ENCODE data around the gene DTL. TPM values are rescaled to one million over a fixed set of nuclear protein-coding genes. Genes with fewer than 3 reads are reported as not detected.
A peak's percentile ranks its signal among the peaks of the same experiment; 100 is the strongest.

DTL gene
- polyA plus RNA-seq, 2 of the 4 experiments (the other 2 are of a cell fraction): 22.0 to 30.2 TPM

DNA sequence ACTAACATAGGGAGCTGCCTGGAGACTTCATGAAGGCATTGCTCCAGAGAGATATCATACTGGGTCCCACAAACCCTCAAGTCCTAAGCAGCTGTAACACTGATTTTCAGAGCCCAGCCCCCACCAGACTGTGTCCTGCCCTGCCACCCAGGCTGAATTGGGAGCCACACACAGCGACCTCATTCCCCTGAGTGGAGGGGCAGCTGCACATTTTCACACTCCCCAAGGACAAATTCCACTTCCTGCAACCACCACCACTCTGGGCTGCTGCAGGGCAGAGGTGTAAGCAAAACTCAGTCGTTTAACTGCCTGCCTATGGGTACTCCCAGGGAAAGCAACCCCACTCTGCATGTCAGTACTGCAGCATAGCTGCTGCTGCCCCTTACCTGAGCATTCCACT, 19.8 kb downstream of the DTL start:
- TF ChIP-seq ATOH8 (CRISPR knock-in tag; IDR thresholded peaks at IDR 0.05; ENCODE audit: low read depth) (no peak), NR3C1 (IDR thresholded peaks at IDR 0.05) (no peak), CBX2 (IDR thresholded peaks at IDR 0.05; ENCODE audit: borderline replicate concordance, low read depth) (no peak), RFX5 (IDR thresholded peaks at IDR 0.05) (no peak), PHF8 (IDR thresholded peaks at IDR 0.05; ENCODE audit: borderline replicate concordance, low read depth) (no peak), ZSCAN20 (CRISPR knock-in tag; IDR thresholded peaks at IDR 0.05) (no peak), SMC3 (IDR thresholded peaks at IDR 0.05) (no peak), NFE2L2 (conservative IDR thresholded peaks at IDR 0.05; ENCODE audit: low read length) (no peak)
- ATAC-seq (no peak), DNase-seq (ENCODE audit: low read depth in 1 of 2, low spot score in 1 of 2) (no peak), FAIRE-seq (no peak)
- ChIA-PET CTCF (interaction anchor here (0.6 to 2.5 kb wide), 6 partner anchors 15 to 393 kb away, joined by 3 to 13 read pairs (median 4); partner anchors contain the start of genes DTL and INTS7), POLR2A (no interaction called here)
- Histone ChIP-seq H3K4me1 (no peaks in the 10 kb centered on the region), H3K27ac (no peak overlapping the region), H3K9me3 (0 out of 3 replicates have a peak, but pooled peaks cover 7% of the 10 kb centered on the region), H3K4me2 (no peak overlapping the region), H3K4me3 (no peak overlapping the region)
- 97% methylated on average over 2 of the region's 2 CpGs for WGBS (ENCODE audit: missing lambda C conversion rate)

- no peaks in the 10 kb centered on the region for H3K4me1 ChIP-seq
- POLR2A ChIA-PET: no interaction called here
- H3K9me3 ChIP-seq: 0 out of 3 replicates have a peak, but pooled peaks cover 3% of the 10 kb centered on the region
- CTCF ChIA-PET: interaction anchor here (0.7 to 4.3 kb wide), 5 partner anchors 11 to 763 kb away, joined by 3 to 34 read pairs (median 3); partner anchors contain the start of genes DTL and INTS7
- no peak overlapping the region for H3K27ac ChIP-seq
- ATAC-seq (peak in 1 of 2 experiments; percentile 39; a peak in 3 of 6 replicates), DNase-seq (ENCODE audit: low read depth in 1 of 2, low spot score in 1 of 2) (no peak), FAIRE-seq (no peak)
- H3K4me2 ChIP-seq: no peak overlapping the region
- TF ChIP-seq RAD21 (conservative IDR thresholded peaks at IDR 0.05 in 1 of 2, IDR thresholded peaks at IDR 0.05 in 1 of 2): no peak
- no peak for TF ChIP-seq POLR2AphosphoS2 (conservative IDR thresholded peaks at IDR 0.05; ENCODE audit: low read length)
- TF ChIP-seq HDAC2 (IDR thresholded peaks at IDR 0.05): no peak
- TF ChIP-seq ELK1 (IDR thresholded peaks at IDR 0.05; ENCODE audit: low read depth, low read length): no peak
- TF ChIP-seq CBX8 (IDR thresholded peaks at IDR 0.05): no peak
- no peak for TF ChIP-seq E2F6 (IDR thresholded peaks at IDR 0.05; ENCODE audit: borderline replicate concordance, low read depth)
- TF ChIP-seq, protein P1, sequence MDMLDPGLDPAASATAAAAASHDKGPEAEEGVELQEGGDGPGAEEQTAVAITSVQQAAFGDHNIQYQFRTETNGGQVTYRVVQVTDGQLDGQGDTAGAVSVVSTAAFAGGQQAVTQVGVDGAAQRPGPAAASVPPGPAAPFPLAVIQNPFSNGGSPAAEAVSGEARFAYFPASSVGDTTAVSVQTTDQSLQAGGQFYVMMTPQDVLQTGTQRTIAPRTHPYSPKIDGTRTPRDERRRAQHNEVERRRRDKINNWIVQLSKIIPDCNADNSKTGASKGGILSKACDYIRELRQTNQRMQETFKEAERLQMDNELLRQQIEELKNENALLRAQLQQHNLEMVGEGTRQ (IDR thresholded peaks at IDR 0.05): no peak
- TF ChIP-seq RFX5 (IDR thresholded peaks at IDR 0.05): no peak
- TF ChIP-seq ATOH8 (CRISPR knock-in tag; IDR thresholded peaks at IDR 0.05; ENCODE audit: low read depth): no peak
- TF ChIP-seq KDM1A (IDR thresholded peaks at IDR 0.05; ENCODE audit: low read depth): no peak
- TF ChIP-seq MYC (IDR thresholded peaks at IDR 0.05; ENCODE audit: borderline replicate concordance, low read length): no peak
- TF ChIP-seq MAFK (IDR thresholded peaks at IDR 0.05; ENCODE audit: partially characterized antibody): no peak
- TF ChIP-seq, protein P2, sequence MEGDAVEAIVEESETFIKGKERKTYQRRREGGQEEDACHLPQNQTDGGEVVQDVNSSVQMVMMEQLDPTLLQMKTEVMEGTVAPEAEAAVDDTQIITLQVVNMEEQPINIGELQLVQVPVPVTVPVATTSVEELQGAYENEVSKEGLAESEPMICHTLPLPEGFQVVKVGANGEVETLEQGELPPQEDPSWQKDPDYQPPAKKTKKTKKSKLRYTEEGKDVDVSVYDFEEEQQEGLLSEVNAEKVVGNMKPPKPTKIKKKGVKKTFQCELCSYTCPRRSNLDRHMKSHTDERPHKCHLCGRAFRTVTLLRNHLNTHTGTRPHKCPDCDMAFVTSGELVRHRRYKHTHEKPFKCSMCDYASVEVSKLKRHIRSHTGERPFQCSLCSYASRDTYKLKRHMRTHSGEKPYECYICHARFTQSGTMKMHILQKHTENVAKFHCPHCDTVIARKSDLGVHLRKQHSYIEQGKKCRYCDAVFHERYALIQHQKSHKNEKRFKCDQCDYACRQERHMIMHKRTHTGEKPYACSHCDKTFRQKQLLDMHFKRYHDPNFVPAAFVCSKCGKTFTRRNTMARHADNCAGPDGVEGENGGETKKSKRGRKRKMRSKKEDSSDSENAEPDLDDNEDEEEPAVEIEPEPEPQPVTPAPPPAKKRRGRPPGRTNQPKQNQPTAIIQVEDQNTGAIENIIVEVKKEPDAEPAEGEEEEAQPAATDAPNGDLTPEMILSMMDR (IDR thresholded peaks at IDR 0.05): no peak
- WGBS (ENCODE audit: missing lambda C conversion rate): 82% methylated on average over 6 of the region's 6 CpGs
- no peak overlapping the region for H3K4me3 ChIP-seq
Measured at GRCh38 chr1:212060632-212061472, 25.3 kb downstream of the DTL start.
